ENCODE measurements around the gene MUC5AC. TPM values are rescaled to one million over a fixed set of nuclear protein-coding genes. Genes with fewer than 3 reads are reported as not detected.
"Not testable (repeated sequence)": the region's sequence is repeated elsewhere in the genome, so short reads cannot be mapped to it uniquely, and the experiment has no call there.

Gene MUC5AC
- total RNA-seq, 1 donor from 2014 or later: 1.4 TPM

GRCh38 chr11:1162491-1163311, 4.9 kb downstream of the MUC5AC start:
- DNase-seq (ENCODE audit: extremely low spot score, unreplicated experiment): no peak
- Mint-ChIP-seq H3K9me3 (no peaks in the 10 kb centered on the region), H3K36me3 (no peaks in the 10 kb centered on the region), H3K27ac (no peak overlapping the region), H3K27me3 (no peaks in the 10 kb centered on the region), H3K4me1 (ENCODE audit: unreplicated experiment) (no peaks in the 10 kb centered on the region), H3K4me3 (no peak overlapping the region)
- TF ChIP-seq CTCF (conservative IDR thresholded peaks at IDR 0.05): no peak

- H3K27me3 Mint-ChIP-seq: no peaks in the 10 kb centered on the region
- H3K4me3 Mint-ChIP-seq: no peak overlapping the region
- no peaks in the 10 kb centered on the region for H3K4me1 Mint-ChIP-seq (ENCODE audit: unreplicated experiment)
- no peak overlapping the region for H3K27ac Mint-ChIP-seq
- no peaks in the 10 kb centered on the region for H3K36me3 Mint-ChIP-seq
- no peak for TF ChIP-seq CTCF (conservative IDR thresholded peaks at IDR 0.05)
- no peaks in the 10 kb centered on the region for H3K9me3 Mint-ChIP-seq
- no peak for DNase-seq (ENCODE audit: extremely low spot score, unreplicated experiment)
Measured at GRCh38 chr11:1163321-1163910, 5.7 kb downstream of the MUC5AC start.

- H3K27ac Mint-ChIP-seq: no peak overlapping the region
- H3K36me3 Mint-ChIP-seq: no peaks in the 10 kb centered on the region
- no peaks in the 10 kb centered on the region for H3K9me3 Mint-ChIP-seq
- no peak overlapping the region for H3K4me3 Mint-ChIP-seq
- H3K27me3 Mint-ChIP-seq: no peaks in the 10 kb centered on the region
- no peak for TF ChIP-seq CTCF (conservative IDR thresholded peaks at IDR 0.05)
- no peaks in the 10 kb centered on the region for H3K4me1 Mint-ChIP-seq (ENCODE audit: unreplicated experiment)
- DNase-seq (ENCODE audit: extremely low spot score, unreplicated experiment): no peak
Measured at GRCh38 chr11:1163911-1164735, 6.4 kb downstream of the MUC5AC start.

- H3K27me3 Mint-ChIP-seq; DNase-seq (ENCODE audit: extremely low spot score, unreplicated experiment); H3K9me3 Mint-ChIP-seq; H3K4me1 Mint-ChIP-seq (ENCODE audit: unreplicated experiment); H3K4me3 Mint-ChIP-seq; H3K27ac Mint-ChIP-seq; H3K36me3 Mint-ChIP-seq: not testable (repeated sequence)
Measured at GRCh38 chr11:1164779-1165255, 7.1 kb downstream of the MUC5AC start.

GRCh38 chr11:1165256-1166041, 7.7 kb downstream of the MUC5AC start:
- TF ChIP-seq CTCF (conservative IDR thresholded peaks at IDR 0.05): no peak
- no peaks in the 10 kb centered on the region for H3K4me1 Mint-ChIP-seq (ENCODE audit: unreplicated experiment)
- H3K27me3 Mint-ChIP-seq: no peaks in the 10 kb centered on the region
- no peak for DNase-seq (ENCODE audit: extremely low spot score, unreplicated experiment)
- no peaks in the 10 kb centered on the region for H3K9me3 Mint-ChIP-seq
- H3K27ac Mint-ChIP-seq: no peak overlapping the region
- no peaks in the 10 kb centered on the region for H3K36me3 Mint-ChIP-seq
- no peak overlapping the region for H3K4me3 Mint-ChIP-seq
